K562 (cell line): ENCODE data around the gene THG1L. TPM values are rescaled to one million over a fixed set of nuclear protein-coding genes. Genes with fewer than 3 reads are reported as not detected.

Source experiments
- CCAR2 ChIP-seq: fragments of 200-400 bp; formaldehyde crosslinking; IDR thresholded peaks from 2 replicates; pipeline ENCODE4 v1.6.1; 2017; ENCODE audit warnings: mild to moderate bottlenecking, low read depth, low read length
- CSDE1 ChIP-seq, 2 experiments: fragments of 450-650 bp; IDR thresholded peaks; 2 replicates each; pipeline ENCODE4 v1.6.1; 2016; ENCODE audit warnings: mild to moderate bottlenecking in 1 of 2
- E2F6 ChIP-seq, 2 experiments: IDR thresholded peaks; 2 replicates each; pipeline ENCODE4 v1.6.1; 2011; ENCODE audit warnings: borderline replicate concordance in 1 of 2, control low read depth in 1 of 2, low read depth in 1 of 2, low read length in 1 of 2, mild to moderate bottlenecking in 1 of 2, mixed read lengths in 1 of 2, moderate library complexity in 1 of 2; ENCODE audit not compliant: insufficient read depth in 1 of 2, insufficient read length in 1 of 2, poor library complexity in 1 of 2, severe bottlenecking in 1 of 2; ENCODE audit errors: extremely low read depth in 1 of 2
- FOXJ2 ChIP-seq: fragments of 200-800 bp; sonication (Bioruptor generic); IDR thresholded peaks from 2 replicates; pipeline ENCODE4 v1.6.1; 2016; ENCODE audit warnings: missing genetic modification characterization, missing compliant biosample characterization
- HDAC2 ChIP-seq: fragments of 450-650 bp; IDR thresholded peaks from 2 replicates; pipeline ENCODE4 v1.6.1; 2016; ENCODE audit warnings: mild to moderate bottlenecking
- MEF2A ChIP-seq: IDR thresholded peaks from 2 replicates; pipeline ENCODE4 v1.6.1; 2011; ENCODE audit warnings: low read depth, mild to moderate bottlenecking, low read length, moderate library complexity; ENCODE audit not compliant: control insufficient read depth
- MLX ChIP-seq, 2 experiments: fragments of 450-650 bp in 1 of 2; sonication (generic) in 1 of 2; formaldehyde crosslinking; conservative IDR thresholded peaks; 2 replicates each; pipeline versions ENCODE4 v1.4.0 to v1.8.1; 2020 to 2022; ENCODE audit warnings: mild to moderate bottlenecking in 1 of 2, missing genetic modification reagents in 1 of 2
- NFXL1 ChIP-seq: fragments of 450-650 bp; formaldehyde crosslinking; IDR thresholded peaks from 2 replicates; pipeline ENCODE4 v1.4.0; 2021; ENCODE audit warnings: mild to moderate bottlenecking
- POLR3G ChIP-seq: IDR thresholded peaks from 2 replicates; pipeline ENCODE4 v1.6.1; 2011; ENCODE audit not compliant: insufficient read length, insufficient replicate concordance; ENCODE audit errors: extremely low read depth
- RNF219 ChIP-seq: fragments of 250-450 bp; sonication (Bioruptor Pico); IDR thresholded peaks from 2 replicates; pipeline ENCODE4 v1.5.0; 2022; ENCODE audit warnings: mild to moderate bottlenecking
- SOX6 ChIP-seq: fragments of 450-650 bp; IDR thresholded peaks from 2 replicates; pipeline ENCODE4 v1.6.1; 2014; ENCODE audit warnings: mild to moderate bottlenecking
- TARDBP ChIP-seq: fragments of 450-650 bp; IDR thresholded peaks from 2 replicates; pipeline ENCODE4 v1.6.1; 2016
- THAP12 ChIP-seq: fragments of 250-450 bp; sonication (Bioruptor Pico); IDR thresholded peaks from 2 replicates; pipeline ENCODE4 v1.9.0; 2021; ENCODE audit warnings: mild to moderate bottlenecking, inconsistent platforms
- USF1 ChIP-seq: sonication (generic); formaldehyde crosslinking; IDR thresholded peaks from 2 replicates; pipeline ENCODE4 v1.9.0; 2022; ENCODE audit warnings: mild to moderate bottlenecking, missing genetic modification reagents
- ZHX1 ChIP-seq: fragments of 150-350 bp; conservative IDR thresholded peaks from 2 replicates; pipeline ENCODE4 v1.6.1; 2014; ENCODE audit warnings: low read length
- ZNF431 ChIP-seq: sonication (generic); formaldehyde crosslinking; IDR thresholded peaks from 2 replicates; pipeline ENCODE4 v1.8.0; 2022; ENCODE audit warnings: mild to moderate bottlenecking, missing genetic modification reagents
- ZNF75A ChIP-seq: fragments of 450-650 bp; formaldehyde crosslinking; IDR thresholded peaks from 2 replicates; pipeline ENCODE4 v1.4.0; 2020; ENCODE audit warnings: mild to moderate bottlenecking
- polyA plus RNA-seq, 8 experiments: library from polyadenylated mRNA; depleted of rRNA in 4 of 8; stranded (reverse) in 5 of 8; unstranded in 3 of 8; fragments of >200 nt; fragmentation: Nextera tagmentation in 2 of 8; fragmentation: Illumina TruSeq in 1 of 8; extraction: Ambion mirVana in 2 of 8; extraction: Trizol in 1 of 8; gene quantifications; 2 replicates each; pipeline versions ENCODE4 v1.2.1 to v1.2.3, GENCODE V29; 2011 to 2014; ENCODE audit warnings: inconsistent platforms in 1 of 8, missing spikeins in 1 of 8
- total RNA-seq, 7 experiments: library from RNA; depleted of rRNA in 6 of 7; stranded (reverse); fragments of >200 nt in 6 of 7; fragmentation: Illumina TruSeq in 2 of 7; extraction: Trizol in 2 of 7; gene quantifications; 2 replicates each; pipeline versions ENCODE4 v1.2.1 to v1.2.3, GENCODE V29; 2011 to 2021; ENCODE audit warnings: low replicate concordance in 1 of 7

Gene THG1L
- total and polyA plus RNA-seq, 9 of the 15 experiments (the other 6 are each of a cell fraction or from before 2014, with no cell fraction given): 21.8 to 40.7 (median 28.0) TPM

- TF ChIP-seq ZNF431 (CRISPR knock-in tag): no peak
- no peak for TF ChIP-seq HDAC2
- TF ChIP-seq NFXL1: no peak
- no peak for TF ChIP-seq TARDBP
- TF ChIP-seq CSDE1 (IDR thresholded peaks at IDR 0.05): no peak
- TF ChIP-seq CCAR2: no peak
- TF ChIP-seq POLR3G: no peak
- peak in 1 of 2 experiments; percentile 60 for TF ChIP-seq E2F6 (IDR thresholded peaks at IDR 0.05; ENCODE audit: borderline replicate concordance in 1 of 2, extremely low read depth in 1 of 2, insufficient read depth in 1 of 2, insufficient read length in 1 of 2, low read depth in 1 of 2, low read length in 1 of 2, poor library complexity in 1 of 2, severe bottlenecking in 1 of 2)
- peak; percentile 27; the same call in 1 of the 2 replicates for TF ChIP-seq SOX6
- TF ChIP-seq ZHX1: no peak
- no peak for TF ChIP-seq THAP12 (CRISPR knock-in tag)
- no peak for TF ChIP-seq ZNF75A (CRISPR knock-in tag)
- TF ChIP-seq MLX (CRISPR knock-in tag; conservative IDR thresholded peaks at IDR 0.05): no peak
- TF ChIP-seq MEF2A: no peak; the same call in 1 of the 2 replicates
- TF ChIP-seq RNF219: no peak
- no peak for TF ChIP-seq USF1 (CRISPR knock-in tag)
- 0 out of 2 replicates have a peak, but pooled peaks have one; percentile 19 for TF ChIP-seq FOXJ2 (tag)
These were observed 12.2 kb downstream of the THG1L start, which contains the start of gene LSM11 (continued) for GRCh38 chr5:157743163-157744050.
